ENCODE data around the gene OR2A12.

DNA sequence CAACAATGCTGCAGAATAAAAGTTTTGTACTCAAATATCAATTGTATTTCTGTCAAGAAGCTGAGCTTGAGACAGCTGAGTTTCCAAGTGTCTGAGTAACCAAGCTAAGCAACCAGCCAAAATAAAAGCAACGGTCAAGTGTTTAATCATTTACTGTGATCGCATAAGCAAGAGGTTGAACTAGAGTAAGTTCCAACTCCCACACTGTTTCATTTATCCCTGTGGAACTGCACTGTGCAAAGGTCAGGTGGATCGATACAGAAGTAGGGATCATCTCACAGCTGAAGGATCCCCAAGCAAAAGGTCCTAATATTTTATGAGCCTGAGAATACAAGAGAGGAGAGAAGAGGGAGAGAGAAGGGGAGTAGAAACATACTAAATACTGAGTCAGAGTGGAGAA lies 58.3 kb downstream of the OR2A12 start:
- TF ChIP-seq EZH2phosphoT487 (IDR thresholded peaks at IDR 0.05; ENCODE audit: borderline replicate concordance), result no peak
- TF ChIP-seq, protein P1, sequence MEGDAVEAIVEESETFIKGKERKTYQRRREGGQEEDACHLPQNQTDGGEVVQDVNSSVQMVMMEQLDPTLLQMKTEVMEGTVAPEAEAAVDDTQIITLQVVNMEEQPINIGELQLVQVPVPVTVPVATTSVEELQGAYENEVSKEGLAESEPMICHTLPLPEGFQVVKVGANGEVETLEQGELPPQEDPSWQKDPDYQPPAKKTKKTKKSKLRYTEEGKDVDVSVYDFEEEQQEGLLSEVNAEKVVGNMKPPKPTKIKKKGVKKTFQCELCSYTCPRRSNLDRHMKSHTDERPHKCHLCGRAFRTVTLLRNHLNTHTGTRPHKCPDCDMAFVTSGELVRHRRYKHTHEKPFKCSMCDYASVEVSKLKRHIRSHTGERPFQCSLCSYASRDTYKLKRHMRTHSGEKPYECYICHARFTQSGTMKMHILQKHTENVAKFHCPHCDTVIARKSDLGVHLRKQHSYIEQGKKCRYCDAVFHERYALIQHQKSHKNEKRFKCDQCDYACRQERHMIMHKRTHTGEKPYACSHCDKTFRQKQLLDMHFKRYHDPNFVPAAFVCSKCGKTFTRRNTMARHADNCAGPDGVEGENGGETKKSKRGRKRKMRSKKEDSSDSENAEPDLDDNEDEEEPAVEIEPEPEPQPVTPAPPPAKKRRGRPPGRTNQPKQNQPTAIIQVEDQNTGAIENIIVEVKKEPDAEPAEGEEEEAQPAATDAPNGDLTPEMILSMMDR (conservative IDR thresholded peaks at IDR 0.05; ENCODE audit: low read length), result no peak

Measured in Loucy (cell line).